Pancreas (tissue), 10 donors: ENCODE data around the gene CEBPE. TPM values are rescaled to one million over a fixed set of nuclear protein-coding genes. Genes with fewer than 3 reads are reported as not detected.

Source experiments
- ATAC-seq, 4 donors: fragments of 200-7000 bp; cut with Tn5 transposase; one replicate each; pipeline versions ENCODE4 v1.8.0 to v1.9.1; 2020; ENCODE audit warnings: mild to moderate bottlenecking in 4 of 4, moderate library complexity in 4 of 4
- DNase-seq, 6 donors: peaks; one replicate each; pipeline ENCODE4 v3.0.0-alpha.2; 2020
- FAIRE-seq: peaks from 2 replicates; lab custom pipeline; 2012; peaks lifted over from hg19 to GRCh38; lab: Jason Lieb, UNC
- H3K27ac ChIP-seq, 4 donors: fragments of 200-600 bp; sonication (generic); 1 replicate in 3 of 4; 2 replicates in 1 of 4; pipeline versions ENCODE4 v1.5.0 to v1.8.0; 2020
- H3K27me3 ChIP-seq, 4 donors: fragments of 200-600 bp; one replicate each; pipeline ENCODE4 v1.8.0; 2021
- H3K36me3 ChIP-seq, 3 donors: fragments of 200-600 bp; sonication (generic) in 1 of 3; one replicate each; pipeline versions ENCODE4 v1.5.0 to v1.8.0; 2020 to 2021
- H3K4me1 ChIP-seq, 3 donors: fragments of 200-600 bp; one replicate each; pipeline ENCODE4 v1.8.0; 2021
- H3K4me3 ChIP-seq, 4 donors: fragments of 200-600 bp; sonication (generic) in 2 of 4; one replicate each; pipeline versions ENCODE4 v1.5.0 to v1.8.0; 2020 to 2021
- H3K9me3 ChIP-seq, 4 donors: fragments of 200-600 bp; one replicate each; pipeline ENCODE4 v1.8.0; 2021
- CTCF ChIP-seq, 4 donors: fragments of 200-600 bp; sonication (generic) in 3 of 4; IDR thresholded peaks; one replicate each; pipeline versions ENCODE4 v1.5.0 to v1.8.0; 2021; ENCODE audit warnings: antibody characterized with exemption in 4 of 4
- WGBS, 2 donors: extraction: QIAGEN DNeasy Blood & Tissue Kit; methylation state at CpG; one replicate each; pipeline ENCODE4 v1.1.7; 2013; 5-methylcytosine and 5-hydroxymethylcytosine counted together
- intact Hi-C, 3 donors: fragments of 100-400 bp; cut with DNase I; formaldehyde crosslinking; loops; one replicate each; pipeline versions ENCODE4 v1.11.1 to v1.14.2; 2022
- polyA plus RNA-seq, 2 donors: library from polyadenylated mRNA; stranded (reverse); fragments of 200-250 nt; gene quantifications; one replicate each; pipeline ENCODE4 v1.2.3, GENCODE V29; 2013
- total RNA-seq, 6 donors: library from RNA; stranded (reverse); fragmentation: NEBNext Ultra II Directional in 4 of 6; extraction: Animal tissue kit (Norgen Biotek cat#: 25700) in 4 of 6; gene quantifications; one replicate each; pipeline versions ENCODE4 v1.2.1 to v1.2.4, GENCODE V29; 2021 to 2023
- donor health status: healthy with polysubstance abuse.
- donor health status: DM: no; HTN: no; CAD: no; lungs with moderate emphysema.
- donor health status: DM: no; HTN: no; CAD: no.
- donor health status: control.
- donor health status: control.
- donor health status: Bipolar disorder and iron deficiency.
- donor health status: DM: yes; HTN: yes; CAD: no.
- donor health status: DM: no; HTN: no; CAD: no.
- donor health status: DM: no; HTN: no; CAD: no.
- donor health status: DM: yes; HTN: yes; CAD: no.

CEBPE gene
- total and polyA plus RNA-seq, 8 donors, result not detected

- FAIRE-seq, result no peak
- intact Hi-C loops, result loop anchor here (2.0 to 10.0 kb wide), 3 partner anchors 65 to 69 kb away; partner anchors contain the start of gene SLC7A8 (in 1 of the 3)
- no peak for TF ChIP-seq CTCF (IDR thresholded peaks at IDR 0.05)
- Histone ChIP-seq H3K4me3 (no peak overlapping the region), H3K36me3 (no peaks in the 10 kb centered on the region), H3K4me1 (peaks cover 0 to 12% (median 4%) of the 10 kb centered on the region in 3 donors), H3K27ac (no peak overlapping the region), H3K27me3 (no peaks in the 10 kb centered on the region), H3K9me3 (no peaks in the 10 kb centered on the region)
- DNase-seq, result no peak
- no peak for ATAC-seq
- WGBS, 2 donors, result 70 to 72% methylated on average over 16 of the region's 16 CpGs
These were observed 590 bp upstream of the CEBPE start for GRCh38 chr14:23119363-23120327.

- DNase-seq (no peak), FAIRE-seq (no peak), ATAC-seq (no peak)
- Histone ChIP-seq H3K27me3 (no peaks in the 10 kb centered on the region), H3K4me1 (peaks cover 0 to 5% (median 4%) of the 10 kb centered on the region in 3 donors), H3K27ac (no peak overlapping the region), H3K9me3 (no peaks in the 10 kb centered on the region), H3K4me3 (no peak overlapping the region), H3K36me3 (no peaks in the 10 kb centered on the region)
- 69 to 79% methylated on average over 32 of the region's 32 CpGs for WGBS, 2 donors
- intact Hi-C loops, result loop anchor here in 1 of 3 donors (5.0 kb wide), 1 partner anchor 70 kb away; no protein-coding TSS in a partner anchor
- TF ChIP-seq CTCF (IDR thresholded peaks at IDR 0.05), result no peak
These were observed 1.6 kb downstream of the CEBPE start for GRCh38 chr14:23117371-23118020.

GRCh38 chr14:23115918-23116317 lies 3.1 kb downstream of the CEBPE start:
- intact Hi-C loops, result loop anchor here in 1 of 3 donors (5.0 kb wide), 1 partner anchor 71 kb away; no protein-coding TSS in a partner anchor
- FAIRE-seq, result no peak
- no peak for DNase-seq
- H3K9me3 ChIP-seq, result no peaks in the 10 kb centered on the region
- H3K36me3 ChIP-seq, result no peaks in the 10 kb centered on the region
- 58 to 69% methylated on average over 5 of the region's 5 CpGs for WGBS, 2 donors
- no peak for TF ChIP-seq CTCF (IDR thresholded peaks at IDR 0.05)
- no peaks in the 10 kb centered on the region for H3K27me3 ChIP-seq
- no peak overlapping the region for H3K27ac ChIP-seq
- H3K4me3 ChIP-seq, result no peak overlapping the region
- ATAC-seq, result no peak
- peaks cover 0 to under 1% (median 0%) of the 10 kb centered on the region in 3 donors for H3K4me1 ChIP-seq

- DNase-seq (no peak), FAIRE-seq (no peak), ATAC-seq (peak in 2 of 4 donors; percentile 32 to 58)
- no peak overlapping the region for H3K27ac ChIP-seq
- no peaks in the 10 kb centered on the region for H3K36me3 ChIP-seq
- no peak overlapping the region for H3K4me3 ChIP-seq
- H3K27me3 ChIP-seq, result no peaks in the 10 kb centered on the region
- intact Hi-C loops, result loop anchor here in 1 of 3 donors (5.0 kb wide), 1 partner anchor 72 kb away; no protein-coding TSS in a partner anchor
- WGBS, 2 donors, result 63 to 72% methylated on average over 10 of the region's 10 CpGs
- H3K4me1 ChIP-seq, result no peaks in the 10 kb centered on the region
- no peak for TF ChIP-seq CTCF (IDR thresholded peaks at IDR 0.05)
- no peaks in the 10 kb centered on the region for H3K9me3 ChIP-seq
These were observed 3.9 kb downstream of the CEBPE start for GRCh38 chr14:23115039-23115731.
